Measurements from ENCODE around the gene ZNF554.
A peak's percentile ranks its signal among the peaks of the same experiment; 100 is the strongest.

ZNF554 gene

GRCh38 chr19:2777952-2778683, 41.5 kb upstream of the ZNF554 start:
- peak overlapping the region in 9 of 11 experiments; percentile 17 to 99 (median 69); a peak in 14 of 22 replicates for H3K9ac ChIP-seq
- H4K20me1 ChIP-seq: peaks cover 60 to 91% (median 85%) of the 10 kb centered on the region in 11 experiments; a peak in 21 of 22 replicates
- peak overlapping the region in 9 of 11 experiments; percentile 13 to 99 (median 37); a peak in 10 of 22 replicates for H3K27ac ChIP-seq
- H3K27me3 ChIP-seq: no peaks in the 10 kb centered on the region
- H3K4me2 ChIP-seq: peak overlapping the region in 9 of 11 experiments; percentile 90 to 98 (median 96); a peak in 16 of 22 replicates
- no peaks in the 10 kb centered on the region for H3K9me3 ChIP-seq (replicated peaks in 1 of 11)
- peaks cover 8 to 63% (median 50%) of the 10 kb centered on the region in 11 experiments; a peak in 21 of 22 replicates for H3K36me3 ChIP-seq
- TF ChIP-seq Cebpa-rat (IDR thresholded peaks at IDR 0.05): no peak
- peaks cover 70 to 86% (median 81%) of the 10 kb centered on the region in 10 experiments for H3K4me1 ChIP-seq
- no peak overlapping the region for H3K4me3 ChIP-seq

GRCh38 chr19:2779121-2779740, 40.4 kb upstream of the ZNF554 start:
- peak overlapping the region; percentile 28 to 98 (median 95); a peak in 20 of 22 replicates for H3K4me2 ChIP-seq
- peaks cover 8 to 57% (median 50%) of the 10 kb centered on the region in 11 experiments; a peak in 21 of 22 replicates for H3K36me3 ChIP-seq
- peaks cover 54 to 87% (median 81%) of the 10 kb centered on the region in 11 experiments; a peak in 21 of 22 replicates for H4K20me1 ChIP-seq
- H3K9me3 ChIP-seq (replicated peaks in 1 of 11): no peaks in the 10 kb centered on the region
- peak overlapping the region; percentile 17 to 99 (median 60); a peak in 18 of 22 replicates for H3K9ac ChIP-seq
- peak overlapping the region in 10 of 11 experiments; percentile 8 to 94 (median 31); a peak in 13 of 22 replicates for H3K27ac ChIP-seq
- no peaks in the 10 kb centered on the region for H3K27me3 ChIP-seq
- TF ChIP-seq Cebpa-rat (IDR thresholded peaks at IDR 0.05): no peak
- no peak overlapping the region; a peak in 2 of 20 replicates for H3K4me3 ChIP-seq
- peaks cover 72 to 90% (median 85%) of the 10 kb centered on the region in 10 experiments for H3K4me1 ChIP-seq

GRCh38 chr19:2780284-2780683, 39.4 kb upstream of the ZNF554 start:
- peak overlapping the region; percentile 23 to 99 (median 96); a peak in 17 of 22 replicates for H3K9ac ChIP-seq
- no peak for TF ChIP-seq Cebpa-rat (IDR thresholded peaks at IDR 0.05)
- H3K27ac ChIP-seq: peak overlapping the region in 5 of 11 experiments; percentile 6 to 94 (median 25); a peak in 7 of 22 replicates
- H3K4me2 ChIP-seq: peak overlapping the region; percentile 88 to 98 (median 95)
- peak overlapping the region in 3 of 10 experiments; percentile 2 to 4 (median 2); a peak in 1 of 20 replicates for H3K4me3 ChIP-seq
- H3K9me3 ChIP-seq (replicated peaks in 1 of 11): no peaks in the 10 kb centered on the region
- H3K27me3 ChIP-seq: no peaks in the 10 kb centered on the region
- H3K4me1 ChIP-seq: peaks cover 69 to 87% (median 83%) of the 10 kb centered on the region in 10 experiments
- peaks cover 43 to 76% (median 71%) of the 10 kb centered on the region in 11 experiments; a peak in 21 of 22 replicates for H4K20me1 ChIP-seq
- H3K36me3 ChIP-seq: peaks cover 8 to 52% (median 46%) of the 10 kb centered on the region in 11 experiments; a peak in 21 of 22 replicates

GRCh38 chr19:2782329-2782935, 37.2 kb upstream of the ZNF554 start:
- Histone ChIP-seq H3K4me1 (peaks cover 63 to 83% (median 76%) of the 10 kb centered on the region in 10 experiments), H3K36me3 (peaks cover 1 to 48% (median 37%) of the 10 kb centered on the region in 11 experiments; a peak in 21 of 22 replicates), H3K27ac (peak overlapping the region; percentile 92 to 99 (median 95)), H3K27me3 (no peaks in the 10 kb centered on the region), H4K20me1 (peaks cover 41 to 70% (median 58%) of the 10 kb centered on the region in 11 experiments; a peak in 21 of 22 replicates), H3K4me3 (peak overlapping the region; percentile 86 to 100 (median 98)), H3K9me3 (replicated peaks in 1 of 11) (no peaks in the 10 kb centered on the region), H3K9ac (peak overlapping the region; percentile 92 to 100 (median 97)), H3K4me2 (peak overlapping the region; percentile 88 to 98 (median 95))
- no peak for TF ChIP-seq Cebpa-rat (IDR thresholded peaks at IDR 0.05)

- Histone ChIP-seq H3K27ac (peak within 1 kb of the TSS; percentile 92 to 99 (median 95)), H3K4me2 (peak within 1 kb of the TSS; percentile 89 to 98 (median 95)), H3K9ac (peak within 1 kb of the TSS; percentile 92 to 100 (median 97)), H3K4me1 (peaks cover 63 to 84% (median 78%) of the 10 kb centered on the region in 10 experiments), H3K27me3 (no peaks in the 10 kb centered on the region), H3K36me3 (peaks cover 0 to 48% (median 36%) of the 10 kb centered on the region in 11 experiments; a peak in 21 of 22 replicates), H3K9me3 (replicated peaks in 1 of 11) (no peaks in the 10 kb centered on the region), H4K20me1 (peaks cover 37 to 70% (median 55%) of the 10 kb centered on the region in 11 experiments; a peak in 21 of 22 replicates), H3K4me3 (peak within 1 kb of the TSS; percentile 86 to 100 (median 98))
- peak in 4 of 11 experiments; percentile 10 to 47 (median 26); a peak in 2 of 22 replicates for TF ChIP-seq Cebpa-rat (IDR thresholded peaks at IDR 0.05)
Observed at GRCh38 chr19:2782936-2783780, 36.5 kb upstream of the ZNF554 start, which contains the start of gene SGTA. TSS of gene SGTA (minus strand) at chr19:2783273. CDS start at chr19:2769068, 14,205 bp downstream.

GRCh38 chr19:2783781-2784145, 35.9 kb upstream of the ZNF554 start:
- Histone ChIP-seq H3K9me3 (replicated peaks in 1 of 11) (no peaks in the 10 kb centered on the region), H3K27ac (peak overlapping the region in 10 of 11 experiments; percentile 24 to 99 (median 94); a peak in 19 of 22 replicates), H3K27me3 (no peaks in the 10 kb centered on the region), H3K4me1 (peaks cover 61 to 84% (median 80%) of the 10 kb centered on the region in 10 experiments), H3K4me3 (peak overlapping the region in 9 of 10 experiments; percentile 20 to 100 (median 97); a peak in 14 of 20 replicates), H4K20me1 (peaks cover 32 to 70% (median 55%) of the 10 kb centered on the region in 11 experiments; a peak in 21 of 22 replicates), H3K36me3 (peaks cover 0 to 51% (median 40%) of the 10 kb centered on the region in 11 experiments; a peak in 20 of 22 replicates), H3K9ac (peak overlapping the region in 8 of 11 experiments; percentile 94 to 99 (median 96); a peak in 15 of 22 replicates), H3K4me2 (peak overlapping the region; percentile 70 to 93 (median 82))
- peak in 1 of 11 experiments; percentile 2; a peak in 1 of 22 replicates for TF ChIP-seq Cebpa-rat (IDR thresholded peaks at IDR 0.05)

- Histone ChIP-seq H3K4me3 (peak within 1 kb of the TSS; percentile 83 to 99 (median 90)), H3K36me3 (peaks cover 2 to 51% (median 34%) of the 10 kb centered on the region in 11 experiments; a peak in 21 of 22 replicates), H4K20me1 (peaks cover 15 to 70% (median 55%) of the 10 kb centered on the region in 11 experiments; a peak in 21 of 22 replicates), H3K4me2 (peak within 1 kb of the TSS; percentile 80 to 99 (median 93)), H3K4me1 (peaks cover 53 to 79% (median 72%) of the 10 kb centered on the region in 10 experiments), H3K9me3 (replicated peaks in 1 of 11) (no peaks in the 10 kb centered on the region), H3K27ac (peak within 1 kb of the TSS; percentile 44 to 99 (median 90); a peak in 21 of 22 replicates), H3K9ac (peak within 1 kb of the TSS; percentile 84 to 97 (median 91)), H3K27me3 (no peaks in the 10 kb centered on the region)
- no peak for TF ChIP-seq Cebpa-rat (IDR thresholded peaks at IDR 0.05)
Observed at GRCh38 chr19:2785244-2785997, 34.2 kb upstream of the ZNF554 start, which contains the start of gene THOP1. TSS of gene THOP1 (plus strand) at chr19:2785503. CDS start at chr19:2785663, 160 bp downstream.
